HG02759 (cell line): ENCODE measurements around the gene RAD9A.

Experiments
- ATAC-seq: cut with Tn5 transposase; IDR thresholded peaks from one replicate; pipeline ENCODE4 v1.9.1; 2021; ENCODE audit warnings: mild to moderate bottlenecking, moderate library complexity; ENCODE audit not compliant: unreplicated experiment

RAD9A gene

GRCh38 chr11:67356864-67357561 lies 34.8 kb upstream of the RAD9A start:
- no peak for ATAC-seq

GRCh38 chr11:67357831-67358670 lies 33.7 kb upstream of the RAD9A start:
- ATAC-seq, result no peak

- no peak for ATAC-seq
These were observed 27.6 kb upstream of the RAD9A start for GRCh38 chr11:67364169-67364568.

- ATAC-seq, result no peak
These were observed 26.7 kb upstream of the RAD9A start for GRCh38 chr11:67364783-67365722.

- no peak for ATAC-seq
These were observed 25.9 kb upstream of the RAD9A start for GRCh38 chr11:67365736-67366444.

GRCh38 chr11:67366546-67366945 lies 25.2 kb upstream of the RAD9A start:
- ATAC-seq, result no peak

GRCh38 chr11:67366961-67367760 lies 24.6 kb upstream of the RAD9A start:
- ATAC-seq, result no peak

GRCh38 chr11:67367761-67368227 lies 24.0 kb upstream of the RAD9A start:
- no peak for ATAC-seq

- ATAC-seq, result no peak
These were observed 23.2 kb upstream of the RAD9A start for GRCh38 chr11:67368621-67369020.

GRCh38 chr11:67369275-67369674 lies 22.5 kb upstream of the RAD9A start:
- no peak for ATAC-seq

- ATAC-seq, result no peak
These were observed 21.9 kb upstream of the RAD9A start for GRCh38 chr11:67369801-67370284.

GRCh38 chr11:67370351-67371076 lies 21.3 kb upstream of the RAD9A start:
- ATAC-seq, result no peak

GRCh38 chr11:67371189-67371910 lies 20.4 kb upstream of the RAD9A start:
- ATAC-seq, result no peak

- no peak for ATAC-seq
These were observed 19.9 kb upstream of the RAD9A start for GRCh38 chr11:67371911-67372320.

GRCh38 chr11:67372321-67372992 lies 19.3 kb upstream of the RAD9A start:
- ATAC-seq, result no peak

GRCh38 chr11:67372993-67373647 lies 18.7 kb upstream of the RAD9A start, which contains the start of gene CLCF1:
Gene CLCF1, minus strand, starts transcription at chr11:67373598. Its CDS starts 59 bp downstream, at chr11:67373539.
- ATAC-seq, result no peak
